Activated naive CD4-positive, alpha-beta T cell treated with anti-CD3 and anti-CD28 coated beads for 36 hours (primary cell): ENCODE measurements around the gene MFNG. TPM values are rescaled to one million over a fixed set of nuclear protein-coding genes. Genes with fewer than 3 reads are reported as not detected.

ENCODE experiments used
- CTCF ChIA-PET: fragments of 350-600 bp; sonication (Branson Sonifier 250); formaldehyde crosslinking; loops from one replicate; lab custom pipeline; 2021; ENCODE audit warnings: antibody characterized with exemption; lab: Charles Lee
- DNase-seq: peaks from one replicate; pipeline ENCODE4 v3.0.0-alpha.2; 2020
- H3K27ac Mint-ChIP-seq: one replicate; pipeline ENCODE4 v1.8.0; 2021; ENCODE audit warnings: mild to moderate bottlenecking, mixed read lengths
- H3K27me3 Mint-ChIP-seq: one replicate; pipeline ENCODE4 v1.8.0; 2021; ENCODE audit warnings: low read depth, mixed read lengths
- H3K36me3 Mint-ChIP-seq: one replicate; pipeline ENCODE4 v1.8.0; 2021; ENCODE audit warnings: low read depth, mixed read lengths
- H3K4me1 Mint-ChIP-seq: one replicate; pipeline ENCODE4 v1.8.0; 2021; ENCODE audit warnings: low read depth, mixed read lengths
- H3K4me3 Mint-ChIP-seq: one replicate; pipeline ENCODE4 v1.8.0; 2021; ENCODE audit warnings: mild to moderate bottlenecking, moderate library complexity, mixed read lengths
- H3K9me3 Mint-ChIP-seq: one replicate; pipeline ENCODE4 v1.8.0; 2021; ENCODE audit warnings: mixed read lengths
- intact Hi-C: fragments of 100-400 bp; cut with micrococcal nuclease; formaldehyde crosslinking; loops from one replicate; pipeline ENCODE4 v1.15.1; 2023
- total RNA-seq, 2 experiments: library from RNA; stranded (reverse); gene quantifications; one replicate each; pipeline ENCODE4 v1.2.3, GENCODE V29; 2021

The MFNG gene
- total RNA-seq, 2 experiments from 2014 or later: 83.1 to 90.9 TPM

DNA sequence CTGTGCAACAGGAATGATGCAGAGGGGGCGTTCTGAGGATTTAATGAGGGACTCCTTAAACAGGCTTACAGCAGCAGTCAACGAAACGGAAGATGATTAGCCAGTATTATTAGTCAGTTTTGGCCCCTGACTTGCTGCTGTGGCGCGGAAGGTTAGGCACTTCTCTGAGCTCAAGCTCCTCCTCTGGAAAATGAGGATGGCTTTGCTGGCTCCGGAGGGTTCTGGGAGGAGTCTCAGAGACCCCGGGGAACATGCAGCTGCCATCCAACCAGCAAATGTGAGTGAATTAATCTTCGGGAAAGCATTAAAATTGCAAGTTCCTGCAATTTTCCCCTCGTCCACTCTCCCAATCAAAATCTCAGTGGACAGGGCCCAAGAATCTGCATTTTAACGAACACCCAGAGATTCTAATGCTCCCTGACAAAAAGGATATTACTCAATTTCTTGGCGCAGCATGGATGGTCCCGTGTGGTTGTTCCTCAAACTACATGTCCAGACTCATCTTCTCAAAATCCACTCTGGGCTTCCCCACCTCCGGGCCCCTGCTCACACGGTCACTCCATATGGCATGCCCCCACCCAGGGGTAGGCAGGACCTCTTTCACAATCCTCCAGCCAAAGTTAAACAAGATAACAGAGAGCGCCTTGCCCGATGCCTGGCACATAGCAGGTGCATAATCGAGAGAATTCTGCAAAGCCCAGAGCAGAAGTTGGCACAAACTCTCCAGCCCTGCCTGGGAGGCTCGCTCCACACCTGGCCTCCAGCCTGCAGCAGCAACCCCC lies 65.3 kb downstream of the MFNG start:
- H3K36me3 Mint-ChIP-seq: no peaks in the 10 kb centered on the region
- H3K4me1 Mint-ChIP-seq: peaks cover 26% of the 10 kb centered on the region
- CTCF ChIA-PET: interaction anchor here (1.2 kb wide), 1 partner anchor 36 kb away, joined by 3 read pairs; no protein-coding TSS in a partner anchor
- no peak for DNase-seq
- no peak overlapping the region for H3K27ac Mint-ChIP-seq
- H3K9me3 Mint-ChIP-seq: no peaks in the 10 kb centered on the region
- peaks cover 49% of the 10 kb centered on the region for H3K27me3 Mint-ChIP-seq
- H3K4me3 Mint-ChIP-seq: peak overlapping the region; percentile 60
- intact Hi-C loops: no loop called here

DNA sequence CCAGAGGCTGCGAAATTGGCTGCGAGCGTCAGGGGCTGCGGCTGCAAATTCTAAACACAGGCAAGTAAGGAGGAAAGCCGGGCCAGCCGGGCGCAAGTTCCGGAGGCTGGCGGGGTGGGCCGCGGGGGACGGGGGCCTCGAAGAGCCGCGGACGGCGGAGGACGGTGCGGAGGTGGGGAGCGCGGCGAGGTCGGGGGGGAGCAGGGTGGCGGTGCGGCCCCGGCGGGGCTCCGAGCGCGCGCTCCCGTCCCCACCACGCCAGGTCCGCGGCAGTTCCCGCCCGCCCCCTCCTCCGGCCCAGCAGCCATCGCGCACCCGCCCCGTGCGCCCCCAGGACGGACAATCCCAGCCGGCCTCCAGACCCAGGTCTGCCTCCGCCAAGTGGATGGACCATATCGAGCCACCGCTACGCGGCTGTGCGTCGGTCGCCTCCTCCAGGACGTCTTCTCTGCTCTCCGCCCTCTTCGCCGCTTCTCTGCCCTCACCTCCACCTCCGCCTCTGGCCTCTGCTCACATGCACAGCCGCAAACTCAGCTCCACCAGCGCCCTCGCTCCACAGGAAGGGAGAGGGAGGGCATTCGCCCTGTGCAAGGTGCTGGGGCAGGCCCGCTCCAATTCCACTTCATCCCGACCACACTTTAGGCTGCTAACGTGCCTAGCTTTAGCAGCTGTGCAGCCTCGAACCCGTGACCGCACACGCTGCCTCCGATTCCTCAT lies 66.1 kb downstream of the MFNG start:
- Mint-ChIP-seq H3K4me1 (peaks cover 27% of the 10 kb centered on the region), H3K27me3 (peaks cover 43% of the 10 kb centered on the region), H3K27ac (no peak overlapping the region), H3K36me3 (no peaks in the 10 kb centered on the region), H3K9me3 (no peaks in the 10 kb centered on the region), H3K4me3 (peak overlapping the region; percentile 60)
- intact Hi-C loops: no loop called here
- CTCF ChIA-PET: interaction anchor here (1.2 kb wide), 1 partner anchor 36 kb away, joined by 3 read pairs; no protein-coding TSS in a partner anchor
- DNase-seq: peak; percentile 54

DNA sequence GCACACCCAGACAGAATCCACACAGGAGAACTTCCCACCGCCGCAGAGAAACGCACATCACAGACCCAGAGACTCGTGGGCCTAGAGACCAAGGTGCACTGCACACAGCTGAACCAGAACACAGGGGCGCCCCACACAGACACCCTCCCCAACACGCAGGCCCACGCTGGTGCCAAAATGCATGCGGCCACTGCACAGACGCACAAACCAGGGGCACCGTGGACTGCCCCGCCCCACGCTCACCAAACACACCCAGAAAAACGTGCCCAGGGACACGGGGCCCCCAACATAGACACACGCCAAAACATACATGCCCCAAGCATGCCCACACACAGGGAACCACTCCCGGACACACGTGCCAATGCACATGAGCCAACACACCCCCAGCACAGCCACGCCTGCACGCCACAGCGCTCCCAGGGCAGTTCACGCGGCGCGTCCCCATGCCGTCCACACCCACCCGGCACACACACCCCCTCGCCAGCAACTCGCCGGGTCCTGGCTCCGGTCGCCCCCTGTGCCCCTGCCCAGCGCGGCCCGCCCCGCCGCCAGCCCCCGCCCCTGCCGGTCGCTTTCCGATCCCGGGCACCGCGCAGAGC lies 66.7 kb downstream of the MFNG start:
- Mint-ChIP-seq H3K27me3 (peaks cover 49% of the 10 kb centered on the region), H3K36me3 (no peaks in the 10 kb centered on the region), H3K4me1 (peaks cover 27% of the 10 kb centered on the region), H3K4me3 (peak overlapping the region; percentile 56), H3K9me3 (no peaks in the 10 kb centered on the region), H3K27ac (no peak overlapping the region)
- no peak for DNase-seq
- intact Hi-C loops: no loop called here
- CTCF ChIA-PET: no interaction called here

Other genes starting within 250 kb of the MFNG start
- 100 to 1,000 TPM; 728 to 759 TPM for gene RAC2, start 242.1 kb downstream of the MFNG start, total RNA-seq
- 10 to 100 TPM; 30.5 to 34.0 TPM for gene CYTH4, start 203.9 kb downstream of the MFNG start, total RNA-seq
- gene ELFN2, start 58.9 kb downstream of the MFNG start, total RNA-seq: under 1 TPM; 0.57 to 0.79 TPM
- gene CARD10, start 33.0 kb upstream of the MFNG start, total RNA-seq: not detected
- gene CDC42EP1, start 74.1 kb upstream of the MFNG start, total RNA-seq: 1 to 10 TPM; 1.9 to 2.8 TPM
- gene LGALS2, start 93.7 kb upstream of the MFNG start, total RNA-seq: not detected
- gene GGA1, start 122.5 kb upstream of the MFNG start, total RNA-seq: 10 to 100 TPM; 46.1 to 49.1 TPM
- 10 to 100 TPM; 45.9 to 51.0 TPM for gene SH3BP1, start 153.3 kb upstream of the MFNG start, total RNA-seq
- 10 to 100 TPM; 17.4 to 19.2 TPM for gene PDXP, start 172.3 kb upstream of the MFNG start, total RNA-seq
- 10 to 100 TPM; 62.7 to 70.2 TPM for gene LGALS1, start 189.3 kb upstream of the MFNG start, total RNA-seq
- gene NOL12, start 200.0 kb upstream of the MFNG start, total RNA-seq: 10 to 100 TPM; 26.7 to 30.4 TPM
- 10 to 100 TPM; 17.5 to 18.8 TPM for gene TRIOBP, start 210.7 kb upstream of the MFNG start, total RNA-seq